ENCODE measurements around the gene WIPF3. TPM values are rescaled to one million over a fixed set of nuclear protein-coding genes. Genes with fewer than 3 reads are reported as not detected.

Gene WIPF3
- total RNA-seq, 1 donor from 2014 or later, result not detected

DNA sequence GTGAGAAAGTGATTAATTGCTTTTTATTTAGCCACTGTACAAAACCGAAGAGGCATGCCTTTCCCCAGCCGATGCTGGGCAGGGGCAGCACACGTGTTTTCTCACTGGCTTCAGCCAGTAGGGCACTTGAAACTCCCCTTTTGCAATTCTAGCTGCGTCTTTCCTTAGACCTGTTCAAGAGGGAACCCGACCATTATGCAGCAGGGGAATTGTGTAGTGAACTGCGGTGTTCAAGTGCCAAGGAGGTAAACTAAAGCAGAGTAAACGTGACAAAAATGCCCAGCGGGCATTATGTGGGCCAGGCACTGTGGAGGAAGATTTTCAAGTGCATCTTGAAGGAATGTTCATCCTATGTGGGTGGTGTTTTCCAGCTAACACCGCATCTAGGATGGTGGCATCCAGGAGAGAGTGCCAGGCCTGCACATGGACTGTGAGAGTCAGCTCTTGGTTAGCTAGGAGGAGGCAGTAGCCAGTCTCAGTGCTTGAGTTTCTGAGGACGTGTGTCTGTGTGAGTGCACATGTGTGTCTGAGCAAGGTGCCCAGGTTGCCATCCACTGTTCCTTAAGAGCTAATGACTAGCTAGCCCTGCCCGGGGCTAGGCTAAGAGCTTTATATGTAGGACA, 3.3 kb downstream of the WIPF3 start:
- intact Hi-C loops (cut with micrococcal nuclease), result no loop called here

DNA sequence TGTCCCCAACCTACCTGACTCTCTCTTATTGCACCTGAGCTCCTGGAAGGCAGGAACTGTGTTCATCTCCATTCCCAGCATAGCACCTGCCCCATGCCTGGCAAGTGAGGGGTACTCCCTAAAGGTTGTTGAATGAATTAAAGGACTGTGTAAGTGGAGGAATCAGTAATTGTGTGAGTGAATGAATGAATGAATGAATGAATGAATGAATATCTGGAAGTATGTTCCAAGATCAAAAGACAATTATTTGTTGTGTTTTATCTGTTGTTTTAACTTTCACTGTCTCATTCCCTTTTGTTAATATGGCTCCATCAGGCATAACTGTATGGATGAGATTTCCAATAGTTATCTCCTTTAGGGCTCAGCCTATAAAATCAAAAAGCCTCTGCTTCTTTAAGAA, 4.0 kb downstream of the WIPF3 start:
- intact Hi-C loops (cut with micrococcal nuclease), result no loop called here

DNA sequence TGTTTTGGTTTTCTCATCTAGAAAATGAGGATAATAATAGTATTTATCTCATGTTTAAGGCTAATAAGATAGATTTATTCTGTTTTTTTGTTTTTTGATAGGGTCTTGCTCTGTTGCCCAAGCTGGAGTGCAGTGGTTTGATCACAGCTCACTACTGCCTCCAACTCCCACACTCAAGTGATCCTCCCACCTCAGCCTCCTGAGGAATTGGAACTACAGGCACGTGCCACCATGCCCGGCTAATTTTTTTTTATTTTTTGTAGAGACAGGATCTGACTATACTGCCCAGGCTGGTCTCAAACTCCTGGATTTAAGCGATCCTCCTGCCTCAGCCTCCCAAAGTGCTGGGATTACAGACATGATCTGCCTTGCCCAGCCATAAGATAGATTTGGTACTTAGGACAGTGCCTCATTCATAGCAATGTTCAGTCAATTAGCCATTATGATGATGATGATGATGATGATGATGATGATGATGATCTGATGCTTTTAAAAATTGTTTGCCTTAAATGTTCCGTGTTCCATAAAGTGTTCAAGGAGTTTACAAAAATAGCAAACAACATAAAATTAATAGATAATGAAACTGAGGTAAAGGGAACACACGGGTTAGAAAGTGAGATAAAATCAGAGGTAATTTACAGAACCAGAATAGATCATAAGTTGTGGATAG, 4.6 kb downstream of the WIPF3 start:
- intact Hi-C loops (cut with micrococcal nuclease), result no loop called here

DNA sequence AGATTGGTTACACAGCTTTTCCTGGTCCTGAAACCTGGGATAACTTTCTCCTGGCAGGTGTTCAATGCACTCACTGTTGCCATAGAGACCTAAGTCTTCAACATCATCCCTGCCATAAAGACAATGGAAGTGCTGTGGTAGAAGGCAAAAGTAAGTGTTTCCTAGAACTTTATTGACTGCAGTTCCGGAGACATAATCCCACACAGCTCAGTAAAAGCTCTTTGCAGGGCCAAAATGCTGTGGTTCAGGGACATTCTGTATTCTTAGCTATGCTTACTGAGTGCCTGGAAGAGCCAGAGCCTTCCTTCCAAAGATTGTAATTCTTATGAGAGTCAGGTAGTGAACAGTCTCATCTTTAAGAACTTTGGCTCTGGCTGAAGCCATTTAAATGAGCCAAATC, 5.3 kb downstream of the WIPF3 start:
- intact Hi-C loops (cut with micrococcal nuclease), result no loop called here

DNA sequence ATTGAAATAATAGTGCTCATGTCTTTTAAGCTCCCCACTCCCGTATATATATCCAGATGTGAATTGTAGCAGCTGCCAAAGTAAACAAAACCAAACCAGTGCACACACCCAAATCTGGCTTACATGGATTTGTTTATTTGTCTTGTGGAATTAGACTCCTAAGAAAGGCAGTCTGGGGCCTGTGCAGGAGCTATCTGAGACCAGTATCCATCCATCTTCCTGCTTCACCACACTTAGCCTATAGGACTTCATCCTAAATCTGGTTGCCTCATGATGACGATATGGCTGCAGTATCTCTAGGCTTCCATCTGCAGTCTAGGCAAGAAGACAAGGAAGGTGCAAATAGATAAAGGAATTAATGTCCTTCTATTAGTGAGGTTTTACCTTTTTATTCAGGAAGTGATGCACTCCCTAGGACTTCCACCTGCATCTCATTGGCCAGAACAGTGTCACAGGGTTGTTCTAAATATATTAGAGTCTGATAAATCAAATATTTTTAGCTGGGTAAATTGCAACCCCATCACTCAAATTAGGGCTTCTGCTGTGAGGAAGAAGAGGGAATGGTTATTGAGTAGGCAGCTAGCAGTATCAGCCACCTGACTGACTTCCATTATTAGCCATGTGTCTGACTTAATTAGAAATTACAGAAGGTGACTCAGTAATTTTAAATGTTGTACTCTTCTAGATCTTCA, 6.0 kb downstream of the WIPF3 start:
- intact Hi-C loops (cut with micrococcal nuclease), result no loop called here

DNA sequence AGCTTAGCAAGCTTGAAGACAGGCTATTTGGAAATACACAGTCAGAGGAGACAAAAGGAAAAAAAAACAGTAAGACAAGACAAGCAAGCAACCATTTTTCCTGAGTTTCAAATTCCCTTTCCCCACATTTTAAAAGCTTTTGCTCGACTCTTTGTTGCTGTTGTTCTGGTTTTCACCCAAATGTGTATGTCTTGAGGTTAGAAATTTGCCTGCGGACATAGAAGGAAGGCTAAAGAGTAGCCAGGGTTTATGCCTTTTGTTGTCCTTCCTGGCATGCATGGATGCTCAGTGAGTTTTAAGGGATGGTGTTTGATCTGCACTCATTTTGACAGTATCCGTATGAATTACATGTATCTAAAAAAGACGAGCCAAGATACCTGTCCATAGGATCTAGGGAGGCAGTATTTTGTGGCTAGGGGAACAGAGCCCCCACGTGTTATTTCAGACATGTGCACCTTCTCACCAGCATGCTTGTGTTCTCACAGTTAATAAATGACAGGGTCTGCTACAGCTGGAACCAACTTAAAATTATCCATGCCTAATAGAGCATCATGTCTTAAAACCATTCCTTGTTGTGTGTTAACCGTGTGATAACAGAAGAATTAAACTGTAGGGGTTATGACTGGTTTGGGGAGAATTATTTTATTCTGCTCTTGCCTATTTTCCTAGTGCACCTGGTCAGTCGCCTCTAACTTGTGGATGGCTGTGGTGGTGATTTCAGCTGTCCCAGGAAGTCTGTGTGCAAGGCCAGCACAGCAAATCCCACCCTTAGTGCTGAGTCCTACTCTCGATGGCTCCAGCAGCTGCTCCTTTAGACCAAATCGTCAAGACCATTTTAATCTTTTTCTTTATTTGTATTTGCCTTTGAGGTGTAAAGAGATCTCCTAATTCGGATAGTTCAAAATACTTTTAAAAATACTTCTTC, 9.1 kb downstream of the WIPF3 start:
- intact Hi-C loops (cut with micrococcal nuclease), result no loop called here

DNA sequence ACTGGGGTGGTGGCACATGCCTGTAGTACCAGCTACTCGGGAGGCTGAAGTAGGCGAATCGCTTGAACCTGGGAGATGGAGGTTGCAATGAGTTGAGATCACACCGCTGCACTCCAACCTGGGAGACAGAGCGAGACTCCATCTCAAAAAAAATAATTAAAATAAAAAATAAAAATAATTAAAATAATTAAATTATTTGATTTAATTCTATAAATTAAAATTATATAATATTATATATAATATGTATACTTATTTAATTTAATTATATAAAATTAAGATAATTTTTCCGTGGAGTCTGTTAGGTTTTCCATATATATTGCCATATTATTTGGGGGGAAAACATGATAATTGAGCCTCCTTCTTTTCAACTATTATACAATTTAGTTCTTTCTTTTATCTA, 12.0 kb downstream of the WIPF3 start:
- intact Hi-C loops (cut with micrococcal nuclease), result no loop called here

DNA sequence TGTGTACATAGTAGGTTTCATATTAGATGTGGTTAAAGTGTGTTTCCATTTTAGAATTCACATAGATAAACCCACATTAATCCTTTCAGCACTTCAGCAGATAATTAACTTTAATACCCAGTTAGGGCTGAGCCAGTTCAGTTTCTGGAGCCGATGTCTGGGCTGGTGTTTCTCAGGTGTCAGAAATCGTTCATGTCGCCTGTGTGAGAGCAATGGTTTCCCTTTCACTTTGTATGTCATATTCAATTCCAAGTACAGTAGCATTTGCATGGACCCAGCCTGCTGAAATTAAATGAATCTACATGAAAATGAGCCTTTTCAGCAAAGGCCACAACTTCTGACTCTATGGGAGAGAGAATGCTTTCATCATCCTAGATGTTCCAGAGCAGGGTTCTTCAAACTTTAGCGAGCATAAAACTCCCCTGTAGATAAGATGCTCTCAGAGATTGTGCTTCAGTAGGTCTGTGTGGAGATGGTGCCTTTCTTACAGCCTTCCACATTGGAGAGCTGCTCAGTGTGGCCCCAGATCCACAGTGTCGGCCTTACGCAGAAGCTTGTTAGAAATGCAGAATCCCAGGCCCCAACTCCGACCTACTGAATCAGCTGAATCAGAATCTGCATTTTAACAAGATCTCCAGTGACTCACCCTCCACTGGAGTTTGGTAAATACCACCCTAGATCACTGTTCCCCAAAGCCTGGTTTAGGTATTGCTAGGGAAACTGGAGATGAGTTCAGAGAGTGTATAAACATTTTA, 19.6 kb downstream of the WIPF3 start:
- intact Hi-C loops (cut with micrococcal nuclease), result no loop called here

DNA sequence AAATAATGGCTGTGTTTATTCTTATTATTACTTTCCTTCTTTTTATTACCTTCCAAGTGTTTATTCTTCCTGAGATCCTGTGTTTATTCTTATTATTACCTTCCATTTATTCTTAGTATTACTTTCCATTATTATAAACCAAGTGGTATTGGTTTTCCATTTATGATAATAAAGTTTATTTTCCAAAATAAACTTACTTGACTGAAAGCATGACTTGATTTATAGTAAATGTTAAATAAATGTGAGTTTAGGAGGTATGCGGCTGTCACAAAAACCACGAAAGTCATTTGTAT, 20.2 kb downstream of the WIPF3 start:
- intact Hi-C loops (cut with micrococcal nuclease), result no loop called here

DNA sequence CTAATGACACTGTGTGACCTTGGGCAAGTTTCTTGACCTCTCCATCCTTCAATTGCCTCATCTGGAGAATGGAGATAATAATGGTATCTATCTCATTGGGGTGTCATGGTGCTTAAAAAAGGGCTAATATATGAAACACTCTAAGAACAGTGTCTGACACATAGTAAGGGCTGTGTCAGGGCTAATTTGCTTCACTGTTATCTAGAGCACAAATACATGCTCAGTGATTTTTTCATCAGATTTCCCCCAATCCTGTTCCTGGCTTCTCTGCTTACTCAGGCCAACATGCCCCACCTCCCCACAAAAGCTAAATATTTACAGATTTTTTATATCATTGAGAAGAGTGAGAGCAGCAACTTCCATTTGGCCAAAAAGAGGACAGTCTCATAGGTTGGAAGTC, 20.6 kb downstream of the WIPF3 start:
- intact Hi-C loops (cut with micrococcal nuclease), result no loop called here

DNA sequence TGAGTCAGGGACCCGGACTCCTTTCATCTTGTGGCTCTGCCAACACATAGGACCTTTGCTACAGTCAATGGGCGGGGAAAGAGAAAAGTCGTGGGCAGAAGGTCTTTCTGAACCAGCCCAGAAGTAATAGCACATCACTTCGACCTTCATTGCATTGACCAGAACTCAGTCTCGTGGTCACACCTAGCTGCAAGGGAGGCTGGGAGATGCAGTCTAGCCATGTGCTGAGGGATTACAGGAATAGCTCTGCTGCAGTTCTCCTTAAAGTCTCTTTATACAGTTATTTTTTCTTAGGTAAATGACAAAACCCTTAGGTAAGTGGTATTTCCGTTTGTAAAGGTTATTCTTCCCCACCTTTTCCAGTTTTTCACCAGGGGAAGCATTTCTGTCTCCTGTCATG, 25.4 kb downstream of the WIPF3 start:
- intact Hi-C loops (cut with micrococcal nuclease), result no loop called here

DNA sequence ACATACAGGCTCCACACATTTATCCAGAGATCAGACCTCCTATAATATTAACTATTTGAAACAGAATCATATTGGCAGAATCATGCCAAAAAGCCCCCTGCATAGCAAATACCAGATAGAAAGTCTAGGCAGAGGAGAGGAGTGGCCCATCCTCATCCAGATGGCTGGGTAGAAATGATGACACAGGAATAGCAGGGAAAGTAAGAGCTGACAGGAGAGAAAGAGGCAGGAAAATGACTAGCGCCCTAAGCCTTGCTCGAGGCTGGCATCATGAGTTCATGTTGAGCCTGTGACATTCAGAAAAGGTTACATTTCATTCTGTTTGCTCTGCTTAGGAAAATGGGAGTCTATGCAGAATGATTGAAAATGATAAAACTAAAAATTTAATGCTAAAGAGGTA, 27.6 kb downstream of the WIPF3 start:
- intact Hi-C loops (cut with micrococcal nuclease), result no loop called here

DNA sequence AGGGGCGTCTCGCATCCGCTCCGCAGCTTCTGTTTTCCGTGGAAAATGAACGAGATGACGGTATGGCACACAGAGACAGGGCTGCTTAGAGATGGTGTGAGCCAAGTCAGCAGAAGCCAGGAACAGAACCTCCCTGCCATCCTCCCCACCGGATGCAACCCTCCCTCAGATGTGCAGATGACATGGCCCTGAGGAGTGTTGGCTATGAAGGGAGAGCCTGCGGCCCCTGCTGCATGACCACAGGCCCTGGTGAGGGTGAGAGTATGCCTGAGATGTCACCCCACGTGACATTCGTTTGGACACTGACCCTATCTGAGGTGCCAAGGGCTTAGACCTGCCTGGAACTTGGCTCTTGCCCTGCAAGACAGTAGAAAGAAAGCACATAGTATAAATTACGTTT, 29.4 kb downstream of the WIPF3 start:
- intact Hi-C loops (cut with micrococcal nuclease), result no loop called here

DNA sequence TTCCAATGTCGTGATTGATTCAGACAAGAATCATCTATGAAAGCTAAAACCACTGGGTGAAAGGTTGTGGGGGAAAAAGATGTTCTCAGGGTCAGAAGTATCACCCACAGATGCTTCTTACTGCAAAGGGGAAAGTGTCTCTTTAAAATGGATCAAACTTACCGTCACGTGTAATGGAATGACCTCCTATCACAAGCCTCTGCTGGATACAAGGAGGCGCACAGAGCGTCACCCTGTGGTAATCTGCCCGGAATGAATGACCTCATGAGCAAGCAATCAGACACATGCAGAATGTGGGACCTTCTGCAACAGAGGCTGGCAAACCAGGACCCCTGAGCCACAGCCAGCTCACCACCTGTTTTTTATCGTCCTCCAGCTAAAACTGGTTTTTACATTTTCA, 33.0 kb downstream of the WIPF3 start:
- intact Hi-C loops (cut with micrococcal nuclease), result no loop called here

DNA sequence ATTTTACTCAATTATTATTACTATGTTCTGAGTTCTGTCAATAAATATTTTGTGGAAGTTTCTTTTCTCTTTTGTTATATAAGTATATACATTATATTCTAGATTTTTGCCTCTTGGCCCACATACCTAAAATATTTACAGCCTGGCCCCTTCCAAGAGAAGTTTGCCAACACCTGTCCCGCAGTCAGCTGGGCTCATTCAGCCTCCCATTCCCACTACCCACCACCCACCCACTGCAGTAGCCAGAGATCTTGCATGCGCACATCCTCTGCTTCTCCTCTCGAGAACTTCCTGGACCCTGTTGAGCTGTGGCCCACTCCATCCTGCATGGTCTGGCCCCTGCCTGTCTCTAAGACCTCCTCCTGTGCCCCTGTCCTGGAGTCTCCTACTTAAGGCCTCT, 33.6 kb downstream of the WIPF3 start:
- intact Hi-C loops (cut with micrococcal nuclease), result no loop called here

DNA sequence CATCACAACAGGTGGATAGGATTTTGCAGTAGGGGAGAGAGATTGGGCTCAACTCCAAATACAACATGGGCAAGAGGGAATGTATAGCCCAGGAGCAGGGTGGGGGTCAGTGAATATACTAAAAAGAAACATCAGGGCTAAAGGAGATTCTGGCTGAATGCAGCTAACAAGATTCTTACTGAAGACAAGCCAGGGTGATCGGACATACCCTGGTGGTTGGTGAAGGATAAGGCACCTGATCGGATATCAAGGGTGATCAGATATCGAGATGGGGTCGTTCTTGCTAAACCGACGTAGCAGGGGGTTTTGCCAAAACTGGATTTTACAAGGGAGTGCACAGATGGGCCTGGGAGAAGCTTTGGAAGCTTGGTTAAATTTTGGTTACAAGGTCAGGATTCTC, 34.4 kb downstream of the WIPF3 start:
- intact Hi-C loops (cut with micrococcal nuclease), result no loop called here

DNA sequence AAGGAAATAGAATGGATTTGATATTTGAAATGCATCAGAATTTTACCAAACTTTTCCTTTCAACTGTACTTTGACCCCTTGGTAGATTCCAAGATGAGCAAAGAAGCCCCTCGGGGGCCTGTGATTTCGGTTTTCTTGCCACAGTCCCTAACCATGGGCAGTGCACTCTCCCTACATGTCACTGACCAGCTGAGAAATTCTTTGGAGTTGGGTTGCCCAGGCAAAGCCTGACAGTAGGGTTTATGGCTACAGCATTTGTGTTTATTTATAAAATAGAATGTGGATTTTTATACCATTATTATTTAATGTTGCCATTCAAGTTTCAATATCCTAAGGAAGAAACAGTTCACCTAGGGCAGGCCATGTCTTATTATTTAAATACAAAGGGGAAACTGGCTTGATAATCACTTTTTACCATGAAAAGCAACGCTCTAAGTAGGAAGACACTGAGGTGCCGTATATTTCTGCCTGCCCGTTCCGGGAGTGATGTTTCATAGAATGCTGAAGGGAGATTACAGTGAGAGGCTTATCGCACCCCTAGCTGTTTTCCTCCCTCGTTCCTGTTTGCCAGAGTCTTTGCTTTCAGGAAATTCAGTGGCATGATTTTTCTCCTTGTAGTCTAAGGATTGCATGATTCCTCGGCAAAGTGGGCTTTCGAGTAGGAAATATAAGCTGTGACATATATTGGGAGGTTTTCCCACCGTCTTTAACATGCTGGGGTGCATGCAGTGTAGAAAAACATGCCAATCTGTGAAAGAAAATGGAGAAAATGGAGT, 35.8 kb downstream of the WIPF3 start:
- intact Hi-C loops (cut with micrococcal nuclease), result no loop called here

DNA sequence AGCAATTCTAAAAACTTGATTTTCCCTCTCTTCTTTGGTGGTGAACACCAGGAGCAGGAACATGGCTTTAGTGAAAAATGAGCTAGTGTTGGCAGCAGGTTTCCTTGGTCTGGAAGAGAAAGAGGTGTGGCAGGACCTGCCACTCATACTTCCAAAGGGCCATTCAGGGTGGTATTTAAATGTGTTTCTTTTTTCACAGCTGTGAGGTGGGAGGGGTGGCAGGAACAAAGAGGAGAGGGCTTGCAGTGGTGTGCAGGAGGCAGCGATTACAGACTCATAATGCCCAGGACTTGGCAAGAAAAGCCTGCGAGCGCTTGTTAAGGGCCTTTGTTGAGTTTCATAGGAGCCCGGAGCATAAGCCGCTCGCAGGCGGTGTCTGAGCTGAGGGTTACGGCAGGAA, 36.8 kb downstream of the WIPF3 start:
- intact Hi-C loops (cut with micrococcal nuclease), result no loop called here

DNA sequence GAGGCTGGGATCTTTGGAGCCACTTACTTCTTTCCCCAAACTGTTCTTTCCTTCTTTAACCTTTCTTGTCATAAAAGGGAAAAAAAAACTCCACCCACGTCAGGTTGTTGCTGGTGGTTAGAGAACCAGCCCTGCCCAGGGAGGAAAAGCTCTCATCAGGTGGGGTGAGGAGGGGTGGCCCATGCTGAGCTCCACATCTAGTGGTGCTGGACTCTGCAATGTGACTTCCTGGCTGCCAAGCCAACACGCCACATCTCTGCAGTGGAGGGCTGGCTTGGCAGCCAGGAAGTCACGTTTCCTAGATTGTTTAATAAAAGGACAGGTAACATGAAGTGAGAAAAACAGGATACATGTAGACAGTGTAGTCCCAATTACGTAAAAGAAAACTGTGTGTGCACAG, 37.4 kb downstream of the WIPF3 start:
- intact Hi-C loops (cut with micrococcal nuclease), result no loop called here

DNA sequence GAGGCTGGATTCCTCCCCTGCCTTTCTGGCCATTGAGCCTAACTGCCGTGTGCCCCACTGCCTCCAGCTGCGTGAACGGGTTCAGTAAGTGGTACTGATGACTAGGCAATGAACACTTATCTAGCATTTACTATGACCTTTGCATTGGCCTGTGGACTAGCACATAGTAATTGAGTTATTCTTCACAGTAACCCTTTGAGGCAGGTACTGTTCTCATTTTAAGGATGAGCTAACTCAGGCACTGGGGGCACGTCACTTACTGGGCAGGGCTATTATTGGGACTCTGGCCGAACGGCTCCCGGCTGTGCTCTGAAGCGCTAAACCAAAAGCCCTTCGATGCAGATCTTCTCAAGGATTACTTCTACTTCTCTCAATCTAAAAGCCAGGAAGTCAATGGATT, 38.3 kb downstream of the WIPF3 start:
- intact Hi-C loops (cut with micrococcal nuclease), result no loop called here

DNA sequence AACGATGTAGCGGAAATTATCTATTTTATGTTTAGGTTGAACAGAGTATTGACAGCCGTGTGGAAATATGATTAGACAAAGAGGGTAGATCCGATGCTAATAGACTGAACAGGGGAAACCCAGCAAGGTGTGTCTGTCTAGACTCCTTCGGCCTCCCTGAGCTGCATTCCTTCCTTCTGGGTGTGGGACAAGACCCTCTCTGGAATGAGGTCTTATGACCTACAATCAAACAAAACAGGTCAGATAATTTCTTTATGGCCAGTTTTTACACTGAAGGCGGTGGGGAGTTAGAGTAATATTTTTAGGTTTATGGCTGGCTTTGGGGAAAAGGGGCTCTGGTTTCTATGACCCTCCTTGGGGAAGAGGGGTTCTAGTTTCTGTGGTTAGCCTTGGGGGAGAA, 41.2 kb downstream of the WIPF3 start:
- intact Hi-C loops (cut with micrococcal nuclease), result no loop called here
